Astrocyte (in vitro differentiated cells and primary cell): ENCODE measurements around the gene ZFP36L1. TPM values are rescaled to one million over a fixed set of nuclear protein-coding genes. Genes with fewer than 3 reads are reported as not detected.

Experiments used
- DNase-seq: peaks from one replicate; pipeline ENCODE4 v3.0.0-alpha.2; 2010; ENCODE audit warnings: low read depth
- FAIRE-seq: peaks from 2 replicates; lab custom pipeline; 2011; peaks lifted over from hg19 to GRCh38; lab: Jason Lieb, UNC
- H2AFZ ChIP-seq: 2 replicates; pipeline ENCODE4 v1.6.0; 2012; ENCODE audit warnings: low read depth, low read length, inconsistent platforms
- H3K27ac ChIP-seq: 2 replicates; pipeline ENCODE4 v1.5.1; 2011; ENCODE audit warnings: low read depth, low read length, inconsistent platforms
- H3K27me3 ChIP-seq: 2 replicates; pipeline ENCODE4 v1.6.0; 2011; ENCODE audit warnings: low read length, inconsistent platforms; ENCODE audit not compliant: insufficient read depth
- H3K36me3 ChIP-seq: 2 replicates; pipeline ENCODE4 v1.5.1; 2011; ENCODE audit warnings: low read length, inconsistent platforms; ENCODE audit not compliant: insufficient read depth
- H3K4me1 ChIP-seq: 2 replicates; pipeline ENCODE4 v1.5.1; 2011; ENCODE audit warnings: low read length, inconsistent platforms; ENCODE audit not compliant: insufficient read depth
- H3K4me2 ChIP-seq: 2 replicates; pipeline ENCODE4 v1.6.0; 2012; ENCODE audit warnings: low read length, inconsistent platforms
- H3K4me3 ChIP-seq: 2 replicates; pipeline ENCODE4 v1.5.1; 2011; ENCODE audit warnings: low read depth, mild to moderate bottlenecking, low read length, inconsistent platforms; ENCODE audit not compliant: insufficient read depth
- H3K79me2 ChIP-seq: 2 replicates; pipeline ENCODE4 v1.6.0; 2012; ENCODE audit warnings: mild to moderate bottlenecking, low read length, inconsistent platforms; ENCODE audit not compliant: insufficient read depth
- H3K9ac ChIP-seq: 2 replicates; pipeline ENCODE4 v1.6.0; 2012; ENCODE audit warnings: mild to moderate bottlenecking, low read length, inconsistent platforms
- H3K9me3 ChIP-seq: 2 replicates; pipeline ENCODE4 v1.5.1; 2012; ENCODE audit warnings: low read depth, mild to moderate bottlenecking, low read length, inconsistent platforms; ENCODE audit not compliant: insufficient read depth
- H4K20me1 ChIP-seq: 2 replicates; pipeline ENCODE4 v1.6.0; 2012; ENCODE audit warnings: low read length, inconsistent platforms; ENCODE audit not compliant: insufficient read depth
- H3K27ac Mint-ChIP-seq: one replicate; pipeline ENCODE4 v1.8.0; 2021; ENCODE audit warnings: mild to moderate bottlenecking, mixed read lengths; ENCODE audit not compliant: unreplicated experiment
- H3K27me3 Mint-ChIP-seq: one replicate; pipeline ENCODE4 v1.8.0; 2021; ENCODE audit warnings: low read depth, mixed read lengths; ENCODE audit not compliant: unreplicated experiment
- H3K36me3 Mint-ChIP-seq: one replicate; pipeline ENCODE4 v1.8.0; 2021; ENCODE audit warnings: low read depth, mixed read lengths; ENCODE audit not compliant: unreplicated experiment
- H3K4me1 Mint-ChIP-seq: one replicate; pipeline ENCODE4 v1.8.0; 2021; ENCODE audit warnings: low read depth, mixed read lengths; ENCODE audit not compliant: unreplicated experiment
- H3K4me3 Mint-ChIP-seq: one replicate; pipeline ENCODE4 v1.8.0; 2021; ENCODE audit warnings: mild to moderate bottlenecking, moderate library complexity, mixed read lengths; ENCODE audit not compliant: unreplicated experiment
- H3K9me3 Mint-ChIP-seq: one replicate; pipeline ENCODE4 v1.8.0; 2021; ENCODE audit warnings: mild to moderate bottlenecking, mixed read lengths; ENCODE audit not compliant: unreplicated experiment
- EZH2 ChIP-seq: IDR thresholded peaks from 2 replicates; pipeline ENCODE4 v1.6.1; 2012; ENCODE audit warnings: mild to moderate bottlenecking, low read length, inconsistent platforms; ENCODE audit not compliant: insufficient read depth
- total RNA-seq: library from RNA; stranded (reverse); gene quantifications from 2 replicates; pipeline ENCODE4 v1.2.1, GENCODE V29; 2021
- TF ChIP-seq, protein P1 (sequence below): IDR thresholded peaks from 2 replicates; pipeline ENCODE4 v1.5.1; 2011; ENCODE audit warnings: low read depth, mild to moderate bottlenecking, inconsistent platforms, low read length, moderate library complexity; ENCODE audit not compliant: insufficient read depth

ZFP36L1 gene
- total RNA-seq, 1 donor from 2014 or later: 219 TPM

GRCh38 chr14:68749487-68750475, 43.1 kb downstream of the ZFP36L1 start:
- no peak overlapping the region for H3K4me2 ChIP-seq
- H3K36me3 ChIP-seq: no peaks in the 10 kb centered on the region
- H3K27ac Mint-ChIP-seq: no peak overlapping the region
- no peak for TF ChIP-seq EZH2
- TF ChIP-seq, protein P1, sequence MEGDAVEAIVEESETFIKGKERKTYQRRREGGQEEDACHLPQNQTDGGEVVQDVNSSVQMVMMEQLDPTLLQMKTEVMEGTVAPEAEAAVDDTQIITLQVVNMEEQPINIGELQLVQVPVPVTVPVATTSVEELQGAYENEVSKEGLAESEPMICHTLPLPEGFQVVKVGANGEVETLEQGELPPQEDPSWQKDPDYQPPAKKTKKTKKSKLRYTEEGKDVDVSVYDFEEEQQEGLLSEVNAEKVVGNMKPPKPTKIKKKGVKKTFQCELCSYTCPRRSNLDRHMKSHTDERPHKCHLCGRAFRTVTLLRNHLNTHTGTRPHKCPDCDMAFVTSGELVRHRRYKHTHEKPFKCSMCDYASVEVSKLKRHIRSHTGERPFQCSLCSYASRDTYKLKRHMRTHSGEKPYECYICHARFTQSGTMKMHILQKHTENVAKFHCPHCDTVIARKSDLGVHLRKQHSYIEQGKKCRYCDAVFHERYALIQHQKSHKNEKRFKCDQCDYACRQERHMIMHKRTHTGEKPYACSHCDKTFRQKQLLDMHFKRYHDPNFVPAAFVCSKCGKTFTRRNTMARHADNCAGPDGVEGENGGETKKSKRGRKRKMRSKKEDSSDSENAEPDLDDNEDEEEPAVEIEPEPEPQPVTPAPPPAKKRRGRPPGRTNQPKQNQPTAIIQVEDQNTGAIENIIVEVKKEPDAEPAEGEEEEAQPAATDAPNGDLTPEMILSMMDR: no peak
- peaks cover 2% of the 10 kb centered on the region for H3K4me1 Mint-ChIP-seq
- no peaks in the 10 kb centered on the region for H3K79me2 ChIP-seq
- H3K4me3 Mint-ChIP-seq: no peak overlapping the region
- H3K9me3 Mint-ChIP-seq: peaks cover 4% of the 10 kb centered on the region
- H4K20me1 ChIP-seq: no peaks in the 10 kb centered on the region
- H3K27me3 ChIP-seq: no peaks in the 10 kb centered on the region
- no peaks in the 10 kb centered on the region for H3K4me1 ChIP-seq
- H3K9me3 ChIP-seq: no peaks in the 10 kb centered on the region
- H3K36me3 Mint-ChIP-seq: no peaks in the 10 kb centered on the region
- FAIRE-seq: no peak
- no peak overlapping the region for H3K27ac ChIP-seq
- no peak overlapping the region for H2AFZ ChIP-seq
- no peak overlapping the region for H3K9ac ChIP-seq
- H3K4me3 ChIP-seq: no peak overlapping the region
- H3K27me3 Mint-ChIP-seq: peaks cover 37% of the 10 kb centered on the region
- DNase-seq: peak; percentile 30

DNA sequence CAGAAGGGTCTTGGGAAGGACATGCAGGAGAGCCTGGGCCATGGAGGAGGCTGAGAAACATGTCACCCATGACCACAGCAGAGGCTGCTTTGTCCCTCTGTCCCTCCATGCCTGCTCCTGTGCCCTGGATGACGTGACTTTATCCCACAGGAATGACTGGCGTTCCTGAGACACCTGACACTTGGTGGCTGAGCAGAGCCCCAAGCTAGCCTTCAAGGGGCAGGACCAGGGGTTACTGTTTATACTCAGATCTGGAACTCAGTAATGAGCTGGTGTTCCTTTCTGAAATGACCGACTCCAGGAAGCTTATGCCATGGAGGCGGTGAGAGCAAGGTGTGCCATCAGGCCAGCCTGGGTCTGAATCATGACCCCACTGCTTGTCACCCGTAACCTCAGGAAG, 44.2 kb downstream of the ZFP36L1 start:
- no peak overlapping the region for H3K27ac Mint-ChIP-seq
- Histone ChIP-seq H3K4me3 (no peak overlapping the region), H3K9me3 (no peaks in the 10 kb centered on the region), H3K27me3 (no peaks in the 10 kb centered on the region), H3K27ac (no peak overlapping the region), H4K20me1 (no peaks in the 10 kb centered on the region), H3K4me1 (no peaks in the 10 kb centered on the region), H3K9ac (no peak overlapping the region), H2AFZ (no peak overlapping the region), H3K36me3 (no peaks in the 10 kb centered on the region), H3K79me2 (no peaks in the 10 kb centered on the region), H3K4me2 (no peak overlapping the region)
- H3K27me3 Mint-ChIP-seq: peaks cover 34% of the 10 kb centered on the region
- no peak overlapping the region for H3K4me3 Mint-ChIP-seq
- FAIRE-seq: no peak
- peaks cover 2% of the 10 kb centered on the region for H3K4me1 Mint-ChIP-seq
- H3K9me3 Mint-ChIP-seq: peaks cover 4% of the 10 kb centered on the region
- no peaks in the 10 kb centered on the region for H3K36me3 Mint-ChIP-seq
- no peak for TF ChIP-seq EZH2
- TF ChIP-seq, protein P1: no peak
- no peak for DNase-seq

GRCh38 chr14:68748260-68748659, 44.6 kb downstream of the ZFP36L1 start:
- Histone ChIP-seq H3K27ac (no peak overlapping the region), H3K4me2 (no peak overlapping the region), H3K27me3 (no peaks in the 10 kb centered on the region), H3K36me3 (no peaks in the 10 kb centered on the region), H4K20me1 (no peaks in the 10 kb centered on the region), H3K9ac (no peak overlapping the region), H3K4me3 (no peak overlapping the region), H3K9me3 (no peaks in the 10 kb centered on the region), H3K4me1 (no peaks in the 10 kb centered on the region), H3K79me2 (no peaks in the 10 kb centered on the region), H2AFZ (no peak overlapping the region)
- no peak for DNase-seq
- Mint-ChIP-seq H3K9me3 (peaks cover 4% of the 10 kb centered on the region), H3K4me1 (peaks cover 2% of the 10 kb centered on the region), H3K4me3 (no peak overlapping the region), H3K36me3 (no peaks in the 10 kb centered on the region), H3K27ac (no peak overlapping the region), H3K27me3 (peaks cover 37% of the 10 kb centered on the region)
- FAIRE-seq: no peak
- TF ChIP-seq, protein P1: no peak
- TF ChIP-seq EZH2: no peak
